ENCODE data around the gene ZBTB40. TPM values are rescaled to one million over a fixed set of nuclear protein-coding genes. Genes with fewer than 3 reads are reported as not detected.

ZBTB40 gene
- total RNA-seq, 1 experiment from 2014 or later = 21.4 TPM

GRCh38 chr1:22484706-22485345, 33.2 kb downstream of the ZBTB40 start:
- Histone ChIP-seq H4K20me1 (ENCODE audit: insufficient read depth) (no peaks in the 10 kb centered on the region), H3K9me2 (ENCODE audit: insufficient read depth) (no peaks in the 10 kb centered on the region), H3K9me3 (ENCODE audit: insufficient read depth, low read depth) (no peaks in the 10 kb centered on the region), H3K27me3 (ENCODE audit: insufficient read depth, low read depth) (no peaks in the 10 kb centered on the region), H3K79me2 (ENCODE audit: low read depth) (peaks cover 3% of the 10 kb centered on the region; the same call in 1 of the 2 replicates), H3K36me3 (ENCODE audit: low read depth) (no peaks in the 10 kb centered on the region), H3K27ac (no peak overlapping the region), H3K4me2 (no peak overlapping the region), H3K4me3 (no peak overlapping the region), H2AFZ (no peak overlapping the region), H3K4me1 (replicated peaks; ENCODE audit: insufficient read depth) (no peaks in the 10 kb centered on the region), H3F3A (ENCODE audit: insufficient read depth, low read depth) (no peaks in the 10 kb centered on the region)
- DNase-seq = no peak
- no TSS peak for BruUV-seq (replicated peaks)
- ChIA-PET CTCF (no interaction called here), POLR2A (ENCODE audit: unreplicated experiment) (no interaction called here)
- intact Hi-C loops (cut with micrococcal nuclease; ENCODE audit: unreplicated experiment) = no loop called here
- TF ChIP-seq EZH2 (IDR thresholded peaks at IDR 0.05; ENCODE audit: low read depth) = no peak
- no peak for TF ChIP-seq CTCF (conservative IDR thresholded peaks at IDR 0.05)

GRCh38 chr1:22485431-22485830, 33.8 kb downstream of the ZBTB40 start:
- H3K79me2 ChIP-seq (ENCODE audit: low read depth) = peaks cover 3% of the 10 kb centered on the region; the same call in 1 of the 2 replicates
- ChIA-PET POLR2A (ENCODE audit: unreplicated experiment) (no interaction called here), CTCF (no interaction called here)
- no peaks in the 10 kb centered on the region for H3F3A ChIP-seq (ENCODE audit: insufficient read depth, low read depth)
- H3K4me3 ChIP-seq = no peak overlapping the region
- no peaks in the 10 kb centered on the region for H3K9me3 ChIP-seq (ENCODE audit: insufficient read depth, low read depth)
- DNase-seq = no peak
- H2AFZ ChIP-seq = no peak overlapping the region
- H3K36me3 ChIP-seq (ENCODE audit: low read depth) = no peaks in the 10 kb centered on the region
- BruUV-seq (replicated peaks) = no TSS peak
- H3K4me2 ChIP-seq = no peak overlapping the region
- TF ChIP-seq CTCF (conservative IDR thresholded peaks at IDR 0.05) = no peak
- TF ChIP-seq EZH2 (IDR thresholded peaks at IDR 0.05; ENCODE audit: low read depth) = no peak
- intact Hi-C loops (cut with micrococcal nuclease; ENCODE audit: unreplicated experiment) = no loop called here
- H3K27ac ChIP-seq = no peak overlapping the region
- H4K20me1 ChIP-seq (ENCODE audit: insufficient read depth) = no peaks in the 10 kb centered on the region
- H3K4me1 ChIP-seq (replicated peaks; ENCODE audit: insufficient read depth) = no peaks in the 10 kb centered on the region
- H3K27me3 ChIP-seq (ENCODE audit: insufficient read depth, low read depth) = no peaks in the 10 kb centered on the region
- H3K9me2 ChIP-seq (ENCODE audit: insufficient read depth) = no peaks in the 10 kb centered on the region

GRCh38 chr1:22487781-22488180, 36.1 kb downstream of the ZBTB40 start:
- no peak overlapping the region for H2AFZ ChIP-seq
- H3K27me3 ChIP-seq (ENCODE audit: insufficient read depth, low read depth) = no peaks in the 10 kb centered on the region
- no peaks in the 10 kb centered on the region for H3F3A ChIP-seq (ENCODE audit: insufficient read depth, low read depth)
- no peaks in the 10 kb centered on the region for H3K9me2 ChIP-seq (ENCODE audit: insufficient read depth)
- no peaks in the 10 kb centered on the region for H3K9me3 ChIP-seq (ENCODE audit: insufficient read depth, low read depth)
- H3K36me3 ChIP-seq (ENCODE audit: low read depth) = no peaks in the 10 kb centered on the region
- no peak overlapping the region for H3K27ac ChIP-seq
- 0 out of 2 replicates have a peak, but pooled peaks cover 3% of the 10 kb centered on the region for H3K79me2 ChIP-seq (ENCODE audit: low read depth)
- H4K20me1 ChIP-seq (ENCODE audit: insufficient read depth) = no peaks in the 10 kb centered on the region
- CTCF ChIA-PET = no interaction called here
- no peak overlapping the region for H3K4me3 ChIP-seq
- no peak overlapping the region for H3K4me2 ChIP-seq
- POLR2A ChIA-PET (ENCODE audit: unreplicated experiment) = no interaction called here
- no TSS peak for BruUV-seq (replicated peaks)
- H3K4me1 ChIP-seq (replicated peaks; ENCODE audit: insufficient read depth) = no peaks in the 10 kb centered on the region
- TF ChIP-seq EZH2 (IDR thresholded peaks at IDR 0.05; ENCODE audit: low read depth) (no peak), CTCF (conservative IDR thresholded peaks at IDR 0.05) (no peak)
- intact Hi-C loops (cut with micrococcal nuclease; ENCODE audit: unreplicated experiment) = no loop called here
- DNase-seq = no peak
